BLaER1 (cell line): ENCODE measurements around the gene NBR1.
A peak's percentile ranks its signal among the peaks of the same experiment; 100 is the strongest.
"Not testable (repeated sequence)": the region's sequence is repeated elsewhere in the genome, so short reads cannot be mapped to it uniquely, and the experiment has no call there.

ENCODE experiments used
- H3K27ac ChIP-seq: shearing (Covaris generic); formaldehyde crosslinking; 2 replicates; pipeline ENCODE4 v1.8.1; 2022
- H3K27me3 ChIP-seq: shearing (Covaris generic); formaldehyde crosslinking; 2 replicates; pipeline ENCODE4 v1.8.1; 2022
- H3K36me3 ChIP-seq: shearing (Covaris generic); formaldehyde crosslinking; 2 replicates; pipeline ENCODE4 v1.8.1; 2022
- H3K4me1 ChIP-seq: shearing (Covaris generic); formaldehyde crosslinking; 2 replicates; pipeline ENCODE4 v1.8.1; 2022
- H3K4me2 ChIP-seq: shearing (Covaris generic); formaldehyde crosslinking; 2 replicates; pipeline ENCODE4 v1.8.1; 2022
- H3K4me3 ChIP-seq: shearing (Covaris generic); formaldehyde crosslinking; 2 replicates; pipeline ENCODE4 v1.8.1; 2022
- H3K9ac ChIP-seq: shearing (Covaris generic); formaldehyde crosslinking; 2 replicates; pipeline ENCODE4 v1.8.1; 2022
- H3K9me3 ChIP-seq: shearing (Covaris generic); formaldehyde crosslinking; 2 replicates; pipeline ENCODE4 v1.8.1; 2022
- H4K20me1 ChIP-seq: shearing (Covaris generic); formaldehyde crosslinking; 2 replicates; pipeline ENCODE4 v1.8.1; 2022
- Cebpa-rat ChIP-seq: shearing (Covaris generic); IDR thresholded peaks from 2 replicates; pipeline ENCODE4 v1.8.1; 2022

Gene NBR1

DNA sequence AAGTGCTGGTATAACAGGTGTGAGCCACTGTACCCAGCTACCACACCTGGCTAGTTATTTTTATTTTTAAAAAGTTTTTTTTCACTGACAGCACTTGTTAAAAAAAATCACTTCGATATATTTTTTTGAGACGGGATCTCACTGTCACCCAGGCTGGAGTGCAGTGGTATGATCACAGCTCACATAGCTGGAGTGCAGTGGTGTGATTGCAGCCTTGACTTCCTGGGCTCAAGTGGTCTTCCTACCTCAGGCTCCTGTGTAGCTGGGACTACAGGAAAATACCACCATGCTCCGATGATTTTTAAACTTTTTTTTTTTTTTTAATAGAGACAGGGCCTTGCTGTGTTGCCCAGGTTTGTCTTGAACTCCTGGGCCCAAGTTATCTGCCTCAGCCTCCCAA is 12.9 kb downstream of the NBR1 start:
- H3K27me3 ChIP-seq, result no peaks in the 10 kb centered on the region
- no peak overlapping the region for H3K27ac ChIP-seq
- TF ChIP-seq Cebpa-rat, result no peak
- H3K4me1 ChIP-seq, result no peaks in the 10 kb centered on the region
- H3K4me3 ChIP-seq, result no peak overlapping the region
- H3K9me3 ChIP-seq, result no peaks in the 10 kb centered on the region
- H4K20me1 ChIP-seq, result no peaks in the 10 kb centered on the region
- H3K9ac ChIP-seq, result no peak overlapping the region
- peaks cover 36% of the 10 kb centered on the region for H3K36me3 ChIP-seq
- no peak overlapping the region for H3K4me2 ChIP-seq

DNA sequence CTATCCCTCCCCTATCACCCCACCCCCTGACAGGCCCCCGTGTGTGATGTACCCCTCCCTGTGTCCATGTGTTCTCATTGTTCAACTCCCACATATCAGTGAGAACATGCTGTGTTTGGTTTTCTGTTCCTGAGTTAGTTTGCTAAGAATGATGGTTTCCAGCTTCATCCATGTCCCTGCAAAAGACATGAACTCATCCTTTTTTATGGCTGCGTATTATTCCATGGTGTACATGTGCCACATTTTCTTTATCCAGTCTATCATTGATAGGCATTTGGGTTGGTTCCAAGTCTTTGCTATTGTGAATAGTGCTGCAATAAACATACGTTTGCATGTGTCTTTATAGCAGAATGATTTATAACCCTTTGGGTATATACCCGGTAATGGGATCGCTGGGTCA is 15.6 kb downstream of the NBR1 start:
- not testable (repeated sequence) for H3K4me1 ChIP-seq, H3K9me3 ChIP-seq, H3K4me2 ChIP-seq, H3K27me3 ChIP-seq, H3K9ac ChIP-seq, H3K4me3 ChIP-seq, H4K20me1 ChIP-seq, H3K27ac ChIP-seq
- peaks cover 55% of the 10 kb centered on the region for H3K36me3 ChIP-seq

DNA sequence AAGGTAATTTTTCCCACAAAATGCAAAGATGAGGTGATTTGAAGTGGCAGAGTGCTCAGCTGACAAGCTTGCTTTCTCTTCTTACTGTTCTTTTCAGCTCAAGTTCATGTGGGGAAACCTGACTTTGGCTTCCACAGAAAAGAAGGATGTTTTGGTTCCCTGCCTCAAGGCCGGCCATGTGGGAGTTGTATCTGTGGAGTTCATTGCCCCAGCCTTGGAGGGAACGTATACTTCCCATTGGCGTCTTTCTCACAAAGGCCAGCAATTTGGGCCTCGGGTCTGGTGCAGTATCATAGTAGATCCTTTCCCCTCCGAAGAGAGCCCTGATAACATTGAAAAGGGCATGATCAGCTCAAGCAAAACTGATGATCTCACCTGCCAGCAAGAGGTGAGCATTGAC is 22.2 kb downstream of the NBR1 start:
- Histone ChIP-seq H3K36me3 (peaks cover 95% of the 10 kb centered on the region), H3K9me3 (no peaks in the 10 kb centered on the region), H4K20me1 (no peaks in the 10 kb centered on the region), H3K9ac (no peak overlapping the region), H3K27me3 (no peaks in the 10 kb centered on the region), H3K4me1 (no peaks in the 10 kb centered on the region), H3K4me2 (no peak overlapping the region), H3K4me3 (no peak overlapping the region), H3K27ac (no peak overlapping the region)
- no peak for TF ChIP-seq Cebpa-rat

DNA sequence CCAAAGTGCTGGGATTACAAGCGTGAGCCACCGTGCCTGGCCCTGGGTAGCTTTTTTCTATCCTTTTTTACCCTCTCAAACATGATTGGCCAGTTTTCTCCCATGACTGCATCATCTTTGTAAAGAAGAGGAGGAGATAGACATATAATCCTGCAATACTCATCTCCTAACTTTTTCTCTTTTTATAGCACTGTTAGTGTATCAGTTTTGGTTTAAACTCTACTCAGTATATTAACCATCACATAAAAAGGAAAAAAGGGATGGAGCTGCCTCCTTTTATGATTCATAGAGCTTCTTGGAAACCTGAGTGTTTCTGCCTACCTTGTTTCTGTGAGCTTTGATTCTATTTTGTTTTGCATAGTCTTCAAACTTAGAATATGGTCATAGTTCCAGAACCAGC is 28.6 kb downstream of the NBR1 start:
- no peaks in the 10 kb centered on the region for H3K9me3 ChIP-seq
- H3K4me3 ChIP-seq, result no peak overlapping the region
- no peak for TF ChIP-seq Cebpa-rat
- H3K36me3 ChIP-seq, result peaks cover 76% of the 10 kb centered on the region
- peaks cover 19% of the 10 kb centered on the region for H3K4me1 ChIP-seq
- H3K27me3 ChIP-seq, result no peaks in the 10 kb centered on the region
- no peak overlapping the region for H3K27ac ChIP-seq
- no peak overlapping the region for H3K9ac ChIP-seq
- H4K20me1 ChIP-seq, result no peaks in the 10 kb centered on the region
- peak overlapping the region; percentile 39; the same call in 1 of the 2 replicates for H3K4me2 ChIP-seq

DNA sequence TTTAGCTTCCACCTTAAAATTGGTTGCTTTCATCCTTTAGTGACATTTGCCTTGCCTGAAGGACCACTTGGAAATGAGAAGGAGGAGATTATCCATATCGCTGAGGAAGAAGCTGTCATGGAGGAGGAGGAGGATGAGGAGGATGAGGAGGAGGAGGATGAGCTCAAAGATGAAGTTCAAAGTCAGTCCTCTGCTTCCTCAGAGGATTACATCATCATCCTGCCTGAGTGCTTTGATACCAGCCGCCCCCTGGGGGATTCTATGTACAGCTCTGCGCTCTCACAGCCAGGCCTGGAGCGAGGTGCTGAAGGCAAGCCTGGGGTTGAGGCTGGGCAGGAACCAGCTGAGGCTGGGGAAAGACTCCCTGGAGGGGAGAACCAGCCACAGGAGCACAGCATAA is 29.1 kb downstream of the NBR1 start:
- peak; percentile 80 for TF ChIP-seq Cebpa-rat
- H3K4me3 ChIP-seq, result no peak overlapping the region
- H3K27ac ChIP-seq, result no peak overlapping the region
- no peak overlapping the region for H3K9ac ChIP-seq
- peaks cover 19% of the 10 kb centered on the region for H3K4me1 ChIP-seq
- H3K27me3 ChIP-seq, result no peaks in the 10 kb centered on the region
- H4K20me1 ChIP-seq, result no peaks in the 10 kb centered on the region
- H3K36me3 ChIP-seq, result peaks cover 74% of the 10 kb centered on the region
- H3K4me2 ChIP-seq, result peak overlapping the region; percentile 39
- no peaks in the 10 kb centered on the region for H3K9me3 ChIP-seq

DNA sequence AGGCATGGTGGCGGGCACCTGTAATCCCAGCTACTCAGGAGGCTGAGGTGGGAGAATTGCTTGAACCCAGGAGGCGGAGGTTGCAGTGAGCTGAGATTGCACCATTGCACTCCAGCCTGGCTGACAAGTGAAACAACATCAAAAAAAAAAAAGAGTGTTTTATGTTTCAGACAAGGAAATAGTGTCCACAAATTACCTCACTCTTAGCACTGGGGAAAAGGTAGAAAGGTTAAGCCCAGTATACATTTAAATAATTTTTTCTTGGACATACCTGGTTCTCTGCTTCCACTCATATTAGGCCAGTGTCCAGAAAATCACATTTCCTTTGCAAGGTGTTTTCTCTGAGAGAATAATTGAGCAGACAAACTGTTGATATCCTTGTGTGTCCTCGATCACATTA is 32.0 kb downstream of the NBR1 start:
- not testable (repeated sequence) for H3K4me2 ChIP-seq, H3K9ac ChIP-seq, H3K4me3 ChIP-seq, H3K27me3 ChIP-seq, H3K27ac ChIP-seq, H3K9me3 ChIP-seq, H4K20me1 ChIP-seq
- Histone ChIP-seq H3K4me1 (peaks cover 19% of the 10 kb centered on the region), H3K36me3 (peaks cover 50% of the 10 kb centered on the region)

DNA sequence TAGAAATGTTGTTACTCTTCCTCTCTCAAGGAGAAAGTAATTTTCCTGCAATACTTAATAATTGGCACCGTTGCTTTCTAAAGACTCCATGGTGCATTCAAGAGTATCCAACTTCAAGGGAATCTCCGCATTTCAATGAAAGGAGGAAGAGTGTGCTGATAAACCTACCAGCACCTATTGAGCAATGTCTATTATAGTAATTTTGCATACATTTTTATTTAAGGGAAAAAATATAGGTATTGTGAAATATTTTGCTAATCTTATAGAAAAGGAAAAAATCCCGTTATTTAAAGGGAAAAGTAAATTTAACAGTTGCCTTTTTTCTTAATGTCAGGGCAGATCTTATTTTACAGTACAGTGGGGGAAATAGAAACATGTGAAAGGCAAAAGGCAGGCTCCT is 39.6 kb downstream of the NBR1 start:
- peaks cover 35% of the 10 kb centered on the region for H3K4me1 ChIP-seq
- H3K27ac ChIP-seq, result no peak overlapping the region

DNA sequence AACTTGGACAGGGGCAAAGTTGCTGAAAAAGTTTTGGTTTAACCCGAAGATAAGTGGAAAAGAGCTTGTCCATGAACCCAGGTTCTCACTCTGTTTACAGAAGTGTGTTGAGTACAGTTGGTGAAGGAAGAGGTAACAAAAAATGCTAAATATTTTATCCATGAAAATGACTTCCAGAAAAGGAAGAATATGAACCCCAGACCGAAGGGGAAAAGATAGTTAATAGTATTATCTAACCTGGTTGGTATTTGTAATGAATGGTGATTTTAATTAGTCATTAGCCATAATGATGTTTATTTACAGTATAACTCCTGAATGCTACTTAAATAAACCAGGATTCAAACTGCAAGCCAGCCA is 40.1 kb downstream of the NBR1 start:
- H4K20me1 ChIP-seq, result no peaks in the 10 kb centered on the region; the same call in 1 of the 2 replicates
- peak overlapping the region; percentile 70 for H3K27ac ChIP-seq
- H3K4me1 ChIP-seq, result peaks cover 35% of the 10 kb centered on the region
- no peaks in the 10 kb centered on the region for H3K9me3 ChIP-seq
- H3K9ac ChIP-seq, result peak overlapping the region; percentile 77
- H3K27me3 ChIP-seq, result no peaks in the 10 kb centered on the region
- H3K36me3 ChIP-seq, result peaks cover 9% of the 10 kb centered on the region
- peak overlapping the region; percentile 86 for H3K4me2 ChIP-seq
- TF ChIP-seq Cebpa-rat, result no peak
- H3K4me3 ChIP-seq, result peak overlapping the region; percentile 77

More for the DNA sequence above, 39.6 kb downstream of the NBR1 start:
- peaks cover 4% of the 10 kb centered on the region for H3K36me3 ChIP-seq
- no peaks in the 10 kb centered on the region for H3K27me3 ChIP-seq
- H3K4me2 ChIP-seq, result peak overlapping the region; percentile 86
- no peak overlapping the region for H3K9ac ChIP-seq
- no peaks in the 10 kb centered on the region for H3K9me3 ChIP-seq
- no peaks in the 10 kb centered on the region; the same call in 1 of the 2 replicates for H4K20me1 ChIP-seq
- no peak overlapping the region; the same call in 1 of the 2 replicates for H3K4me3 ChIP-seq
- no peak for TF ChIP-seq Cebpa-rat

DNA sequence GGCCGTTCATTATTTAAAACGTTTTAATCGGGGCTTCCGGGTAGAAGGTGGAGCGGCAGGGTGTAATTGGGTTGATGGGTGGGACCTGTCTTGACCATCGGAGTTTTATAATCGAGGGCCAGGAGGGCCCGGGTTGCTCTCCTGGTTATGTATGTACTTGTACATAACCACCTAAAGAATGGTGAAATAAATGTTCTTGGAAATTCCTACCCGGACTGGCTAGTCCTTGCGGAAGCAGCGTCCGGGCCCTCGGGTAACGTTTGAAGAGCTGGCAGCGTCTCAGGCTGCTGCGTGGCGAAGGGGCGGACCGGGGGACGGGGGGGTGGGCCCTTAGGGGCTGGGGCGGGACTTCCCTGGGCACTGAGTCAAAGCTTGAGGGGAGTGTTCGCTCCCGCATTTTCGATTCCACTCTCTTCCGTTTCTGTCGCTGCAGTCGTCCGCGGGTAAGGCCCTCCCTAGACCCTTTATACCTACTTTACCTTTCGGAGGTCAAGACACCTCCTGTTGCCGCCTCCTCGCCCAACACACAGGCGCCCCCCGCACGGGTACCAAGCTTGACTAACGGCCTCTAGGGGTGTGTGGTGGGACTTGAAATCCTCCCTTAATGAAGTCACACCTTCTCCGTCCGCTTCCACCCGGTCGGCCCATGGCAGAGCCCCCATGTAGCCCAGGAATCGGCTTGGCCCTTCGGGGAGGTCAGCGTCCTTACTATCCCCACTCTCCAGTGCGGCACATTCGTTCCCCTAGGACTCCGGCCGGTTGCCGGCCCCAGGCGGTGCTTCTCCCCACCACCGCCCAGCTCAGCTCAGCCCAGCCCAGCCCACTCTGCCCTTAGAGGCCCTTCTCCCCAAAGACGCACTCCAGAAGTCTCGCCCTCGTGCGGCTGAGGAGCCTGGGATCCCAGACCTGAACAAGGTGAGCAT is 40.7 kb downstream of the NBR1 start, which contains the start of gene TMEM106A:
Gene TMEM106A (plus strand): TSS at position 396 of the 923 bp plus-strand sequence. CDS start 1,167 bp downstream, outside the sequence.
- H3K36me3 ChIP-seq, result peaks cover 15% of the 10 kb centered on the region
- H3K27me3 ChIP-seq, result no peaks in the 10 kb centered on the region
- H3K4me1 ChIP-seq, result peaks cover 35% of the 10 kb centered on the region
- H3K4me2 ChIP-seq, result peak within 1 kb of the TSS; percentile 92
- no peaks in the 10 kb centered on the region for H3K9me3 ChIP-seq
- H4K20me1 ChIP-seq, result no peaks in the 10 kb centered on the region; the same call in 1 of the 2 replicates
- peak within 1 kb of the TSS; percentile 77 for H3K4me3 ChIP-seq
- TF ChIP-seq Cebpa-rat, result no peak
- peak within 1 kb of the TSS; percentile 84 for H3K9ac ChIP-seq
- H3K27ac ChIP-seq, result peak within 1 kb of the TSS; percentile 70
